Measurements from ENCODE around the gene FLNB.
"Not testable (repeated sequence)": the region's sequence is repeated elsewhere in the genome, so short reads cannot be mapped to it uniquely, and the experiment has no call there.

FLNB gene

DNA sequence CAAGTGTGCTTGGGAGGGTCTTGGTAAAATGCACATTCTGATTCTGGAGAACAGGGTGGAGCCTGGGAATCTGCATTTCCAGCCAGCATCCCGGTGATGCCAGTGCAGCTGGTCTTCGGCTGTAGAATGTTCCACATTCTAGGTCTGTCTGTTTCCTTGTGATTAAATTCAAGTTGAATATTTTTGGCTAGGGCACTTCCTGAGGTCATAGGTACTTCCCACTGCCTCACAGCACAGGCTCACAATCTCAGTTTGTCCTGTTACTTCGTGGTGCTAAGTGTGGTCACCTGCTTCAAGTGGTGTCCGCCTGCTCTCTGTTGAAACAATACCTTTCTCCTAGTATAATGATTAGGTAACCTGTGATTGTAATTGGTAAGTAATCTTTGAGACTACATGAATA lies 40.1 kb downstream of the FLNB start:
- Histone ChIP-seq H3K27me3 (no peaks in the 10 kb centered on the region), H3K4me3 (ENCODE audit: low read depth in 1 of 2, low read length in 1 of 2) (no peak overlapping the region), H3K36me3 (no peaks in the 10 kb centered on the region), H3K4me1 (ENCODE audit: control insufficient read depth in 1 of 2, insufficient read depth in 1 of 2, low read depth in 1 of 2, low read length in 1 of 2) (peaks cover 0 to 3% of the 10 kb centered on the region in 2 experiments), H3K9me3 (no peaks in the 10 kb centered on the region), H3K27ac (no peak overlapping the region)
- TF ChIP-seq, protein P1, sequence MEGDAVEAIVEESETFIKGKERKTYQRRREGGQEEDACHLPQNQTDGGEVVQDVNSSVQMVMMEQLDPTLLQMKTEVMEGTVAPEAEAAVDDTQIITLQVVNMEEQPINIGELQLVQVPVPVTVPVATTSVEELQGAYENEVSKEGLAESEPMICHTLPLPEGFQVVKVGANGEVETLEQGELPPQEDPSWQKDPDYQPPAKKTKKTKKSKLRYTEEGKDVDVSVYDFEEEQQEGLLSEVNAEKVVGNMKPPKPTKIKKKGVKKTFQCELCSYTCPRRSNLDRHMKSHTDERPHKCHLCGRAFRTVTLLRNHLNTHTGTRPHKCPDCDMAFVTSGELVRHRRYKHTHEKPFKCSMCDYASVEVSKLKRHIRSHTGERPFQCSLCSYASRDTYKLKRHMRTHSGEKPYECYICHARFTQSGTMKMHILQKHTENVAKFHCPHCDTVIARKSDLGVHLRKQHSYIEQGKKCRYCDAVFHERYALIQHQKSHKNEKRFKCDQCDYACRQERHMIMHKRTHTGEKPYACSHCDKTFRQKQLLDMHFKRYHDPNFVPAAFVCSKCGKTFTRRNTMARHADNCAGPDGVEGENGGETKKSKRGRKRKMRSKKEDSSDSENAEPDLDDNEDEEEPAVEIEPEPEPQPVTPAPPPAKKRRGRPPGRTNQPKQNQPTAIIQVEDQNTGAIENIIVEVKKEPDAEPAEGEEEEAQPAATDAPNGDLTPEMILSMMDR (IDR thresholded peaks at IDR 0.05): no peak

DNA sequence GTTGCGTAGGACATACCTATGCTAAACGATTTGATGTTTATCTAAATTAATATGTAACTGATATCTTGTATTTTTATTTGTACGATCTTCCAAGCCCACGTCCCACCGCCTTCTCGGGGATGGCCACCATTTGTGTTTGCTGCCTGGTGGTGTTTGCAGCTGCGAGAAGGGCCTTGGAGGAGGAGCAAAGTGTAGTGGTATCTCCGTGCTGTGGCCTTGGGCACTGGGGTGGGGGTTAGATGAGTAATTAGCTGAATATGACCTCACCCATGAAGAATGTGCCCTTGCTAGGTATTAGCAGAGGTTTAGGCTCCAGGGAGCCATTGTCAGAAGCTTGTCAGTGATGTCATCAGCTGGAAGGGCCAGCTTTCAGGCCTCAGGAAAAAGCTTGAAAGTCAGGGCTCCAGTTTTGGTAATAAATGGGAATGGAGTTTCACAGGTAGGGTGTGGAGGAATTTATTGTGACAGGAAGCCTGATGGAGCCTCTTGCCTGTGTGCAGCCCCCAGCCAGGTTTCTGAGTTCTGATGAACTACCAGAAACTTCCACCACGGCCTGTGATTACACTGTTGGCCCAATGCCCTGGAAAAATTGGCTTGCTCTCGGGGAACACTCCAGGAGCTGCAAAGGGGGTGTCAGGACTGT lies 41.0 kb downstream of the FLNB start:
- TF ChIP-seq, protein P1 (IDR thresholded peaks at IDR 0.05): no peak
- no peaks in the 10 kb centered on the region for H3K36me3 ChIP-seq
- H3K27ac ChIP-seq: no peak overlapping the region
- no peak overlapping the region for H3K4me3 ChIP-seq (ENCODE audit: low read depth in 1 of 2, low read length in 1 of 2)
- peaks cover 0 to 3% of the 10 kb centered on the region in 2 experiments for H3K4me1 ChIP-seq (ENCODE audit: control insufficient read depth in 1 of 2, insufficient read depth in 1 of 2, low read depth in 1 of 2, low read length in 1 of 2)
- H3K9me3 ChIP-seq: no peaks in the 10 kb centered on the region
- H3K27me3 ChIP-seq: no peaks in the 10 kb centered on the region

DNA sequence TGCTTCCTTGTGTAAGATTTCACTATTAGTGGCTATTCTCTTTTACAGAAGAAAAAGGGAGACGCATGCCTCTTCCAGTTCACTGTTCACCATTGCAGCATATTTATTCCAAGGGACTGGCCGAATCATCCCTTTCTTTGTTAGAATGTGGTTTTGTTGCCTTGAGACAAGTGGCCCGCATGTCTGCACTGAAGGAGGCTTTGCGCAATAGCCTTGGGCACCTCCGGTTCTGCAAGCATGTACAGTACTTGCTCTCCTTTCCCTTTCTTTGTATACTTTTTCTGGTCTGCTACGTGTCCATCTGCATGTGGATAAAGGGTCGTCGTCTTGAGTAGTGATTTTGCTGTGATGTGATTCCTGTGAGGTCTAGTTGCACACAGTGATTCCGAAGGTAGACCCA lies 43.0 kb downstream of the FLNB start:
- TF ChIP-seq, protein P1 (IDR thresholded peaks at IDR 0.05): no peak
- Histone ChIP-seq H3K27ac (no peak overlapping the region), H3K4me1 (ENCODE audit: control insufficient read depth in 1 of 2, insufficient read depth in 1 of 2, low read depth in 1 of 2, low read length in 1 of 2) (peaks cover 0 to 3% of the 10 kb centered on the region in 2 experiments), H3K4me3 (ENCODE audit: low read depth in 1 of 2, low read length in 1 of 2) (no peak overlapping the region), H3K27me3 (no peaks in the 10 kb centered on the region), H3K36me3 (no peaks in the 10 kb centered on the region), H3K9me3 (no peaks in the 10 kb centered on the region)

DNA sequence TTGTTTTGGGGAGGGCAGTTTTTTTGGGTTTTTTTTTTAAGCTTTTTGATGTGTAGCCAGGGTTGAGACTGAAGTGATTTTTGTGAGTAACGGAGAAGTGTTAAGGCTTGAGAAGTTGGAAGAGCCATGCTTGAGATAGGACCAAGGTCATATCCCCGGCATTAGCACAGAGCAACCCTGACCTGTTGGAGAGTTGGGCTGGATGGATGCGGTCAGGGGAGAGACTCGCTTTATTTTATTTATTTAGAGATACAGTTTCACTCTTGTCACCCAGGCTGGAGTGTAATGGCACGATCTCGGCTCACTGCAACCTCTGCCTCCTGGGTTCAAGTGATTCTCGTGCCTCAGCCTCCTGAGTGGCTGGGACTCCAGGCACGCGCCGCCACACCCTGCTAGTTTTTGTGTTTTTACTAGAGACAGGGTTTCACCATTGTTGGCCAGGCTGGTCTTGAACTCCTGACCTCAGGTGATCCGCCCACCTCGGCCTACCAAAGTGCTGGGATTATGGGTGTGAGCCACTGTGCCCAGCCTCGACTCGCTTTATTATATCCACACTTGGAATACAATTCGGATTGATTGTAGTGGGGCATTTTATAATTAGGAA lies 43.5 kb downstream of the FLNB start:
- H3K27me3 ChIP-seq; H3K36me3 ChIP-seq; H3K4me1 ChIP-seq (ENCODE audit: control insufficient read depth in 1 of 2, insufficient read depth in 1 of 2, low read depth in 1 of 2, low read length in 1 of 2); H3K9me3 ChIP-seq; H3K4me3 ChIP-seq (ENCODE audit: low read depth in 1 of 2, low read length in 1 of 2); H3K27ac ChIP-seq: not testable (repeated sequence)

DNA sequence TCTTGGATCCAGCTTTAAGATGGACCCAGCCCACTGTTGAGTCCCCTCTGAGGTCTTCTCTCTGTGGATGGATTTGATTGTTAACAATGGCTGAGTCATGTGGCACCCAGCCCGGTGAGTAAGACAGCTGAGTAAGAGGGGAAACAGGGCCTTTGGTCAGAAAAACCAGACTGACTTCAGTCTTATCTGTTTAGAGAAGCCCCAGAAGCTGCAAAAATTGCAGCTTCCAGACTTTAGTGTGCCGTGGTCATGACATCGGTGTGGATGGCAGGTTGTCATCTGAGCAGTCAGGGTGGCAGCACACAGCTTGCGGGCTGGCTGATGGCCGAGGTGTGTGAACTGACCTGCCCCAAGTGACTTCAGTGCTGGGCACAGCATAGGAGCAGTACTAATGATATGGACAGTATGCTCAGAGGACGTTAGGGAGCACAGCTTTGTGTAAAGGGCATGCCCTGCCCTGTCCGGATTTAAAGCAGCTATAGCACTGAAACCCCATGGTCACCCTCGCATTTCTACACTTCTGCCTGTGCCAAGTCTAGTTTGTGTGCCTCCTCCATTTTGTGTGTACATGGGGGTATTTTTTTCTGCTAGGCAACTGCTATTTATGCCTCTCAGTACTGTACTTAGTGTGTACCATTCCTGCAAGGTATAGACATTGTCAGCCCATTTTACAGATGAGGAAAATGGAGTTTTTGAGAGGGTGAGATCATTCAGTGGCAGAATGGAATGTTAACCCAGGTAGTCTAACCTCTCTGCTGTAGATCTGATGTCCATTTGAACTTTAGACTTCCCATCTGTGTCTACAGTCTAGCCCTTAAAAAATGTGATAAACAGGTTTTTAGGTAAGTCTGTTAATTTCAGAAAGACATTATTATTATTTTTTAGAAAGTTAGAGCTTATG lies 44.4 kb downstream of the FLNB start:
- TF ChIP-seq, protein P1 (IDR thresholded peaks at IDR 0.05): no peak
- H3K27me3 ChIP-seq: no peaks in the 10 kb centered on the region
- H3K9me3 ChIP-seq: no peaks in the 10 kb centered on the region
- H3K4me1 ChIP-seq (ENCODE audit: control insufficient read depth in 1 of 2, insufficient read depth in 1 of 2, low read depth in 1 of 2, low read length in 1 of 2): peaks cover 0 to 3% of the 10 kb centered on the region in 2 experiments
- H3K27ac ChIP-seq: no peak overlapping the region
- H3K36me3 ChIP-seq: no peaks in the 10 kb centered on the region
- H3K4me3 ChIP-seq (ENCODE audit: low read depth in 1 of 2, low read length in 1 of 2): no peak overlapping the region

DNA sequence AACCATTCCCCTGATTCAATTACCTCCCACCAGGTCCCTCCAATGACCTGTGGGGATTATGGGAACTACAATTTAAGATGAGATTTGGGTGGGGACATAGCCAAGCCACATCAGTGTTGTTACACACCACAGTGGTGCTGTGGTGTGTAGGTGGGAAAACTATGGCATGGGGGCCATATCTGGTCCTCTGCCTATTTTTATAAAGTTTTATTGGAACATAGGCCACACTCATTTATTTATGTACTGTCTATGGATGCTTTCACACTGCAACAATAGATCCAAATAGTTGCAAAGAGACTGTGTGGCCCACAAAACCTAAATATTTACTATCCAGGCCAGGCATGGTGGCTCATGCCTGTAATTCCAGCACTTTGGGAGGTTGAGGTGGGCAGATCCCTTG lies 46.4 kb downstream of the FLNB start:
- H3K27me3 ChIP-seq: no peaks in the 10 kb centered on the region
- peaks cover 4 to 5% of the 10 kb centered on the region in 2 experiments for H3K4me1 ChIP-seq (ENCODE audit: control insufficient read depth in 1 of 2, insufficient read depth in 1 of 2, low read depth in 1 of 2, low read length in 1 of 2)
- no peak overlapping the region for H3K4me3 ChIP-seq (ENCODE audit: low read depth in 1 of 2, low read length in 1 of 2)
- TF ChIP-seq, protein P1 (IDR thresholded peaks at IDR 0.05): no peak
- no peaks in the 10 kb centered on the region for H3K9me3 ChIP-seq
- H3K36me3 ChIP-seq: no peaks in the 10 kb centered on the region
- no peak overlapping the region for H3K27ac ChIP-seq
